ENCODE measurements around the gene B3GALT6.

- TF ChIP-seq POLR2A (IDR thresholded peaks at IDR 0.05; ENCODE audit: low read length) (no peak), GATA1 (IDR thresholded peaks at IDR 0.05; ENCODE audit: low read depth, low read length) (no peak)
These were observed 2.3 kb downstream of the B3GALT6 start for GRCh38 chr1:1234180-1234808.
